ENCODE results near the gene DDX31.

DDX31 gene

GRCh38 chr9:132671620-132672412 lies 2.0 kb upstream of the DDX31 start:
- no peak for DNase-seq (ENCODE audit: extremely low read depth, insufficient read length)
- Histone ChIP-seq H3K36me3 (ENCODE audit: control insufficient read depth, insufficient read depth, low read length) (no peaks in the 10 kb centered on the region), H3K4me3 (replicated peaks; ENCODE audit: low read depth, low read length) (peak overlapping the region; percentile 96), H3K27me3 (replicated peaks; ENCODE audit: control insufficient read depth, insufficient read depth, low read length) (no peaks in the 10 kb centered on the region)
- no peak for TF ChIP-seq CTCF (IDR thresholded peaks at IDR 0.05; ENCODE audit: insufficient read depth, low read length, poor library complexity, severe bottlenecking)

GRCh38 chr9:132670457-132671391 lies 941 bp upstream of the DDX31 start, which contains the start of gene GTF3C4:
TSS of gene GTF3C4 (plus strand) at chr9:132670464. CDS start at chr9:132670599, 135 bp downstream.
- H3K36me3 ChIP-seq (ENCODE audit: control insufficient read depth, insufficient read depth, low read length) = no peaks in the 10 kb centered on the region
- TF ChIP-seq CTCF (IDR thresholded peaks at IDR 0.05; ENCODE audit: insufficient read depth, low read length, poor library complexity, severe bottlenecking) = no peak
- peak; percentile 70 for DNase-seq (ENCODE audit: extremely low read depth, insufficient read length)
- H3K4me3 ChIP-seq (replicated peaks; ENCODE audit: low read depth, low read length) = peak within 1 kb of the TSS; percentile 96
- no peaks in the 10 kb centered on the region for H3K27me3 ChIP-seq (replicated peaks; ENCODE audit: control insufficient read depth, insufficient read depth, low read length)

- no peaks in the 10 kb centered on the region for H3K36me3 ChIP-seq (ENCODE audit: control insufficient read depth, insufficient read depth, low read length)
- H3K4me3 ChIP-seq (replicated peaks; ENCODE audit: low read depth, low read length) = peak overlapping the region; percentile 96
- no peak for TF ChIP-seq CTCF (IDR thresholded peaks at IDR 0.05; ENCODE audit: insufficient read depth, low read length, poor library complexity, severe bottlenecking)
- DNase-seq (ENCODE audit: extremely low read depth, insufficient read length) = no peak
- no peaks in the 10 kb centered on the region for H3K27me3 ChIP-seq (replicated peaks; ENCODE audit: control insufficient read depth, insufficient read depth, low read length)
These were observed 475 bp downstream of the DDX31 start for GRCh38 chr9:132669319-132669697.

- TF ChIP-seq CTCF (IDR thresholded peaks at IDR 0.05; ENCODE audit: insufficient read depth, low read length, poor library complexity, severe bottlenecking) = no peak
- H3K36me3 ChIP-seq (ENCODE audit: control insufficient read depth, insufficient read depth, low read length) = peaks cover 8% of the 10 kb centered on the region
These were observed 5.9 kb downstream of the DDX31 start for GRCh38 chr9:132663851-132664250.

GRCh38 chr9:132663117-132663516 lies 6.7 kb downstream of the DDX31 start:
- no peak for TF ChIP-seq CTCF (IDR thresholded peaks at IDR 0.05; ENCODE audit: insufficient read depth, low read length, poor library complexity, severe bottlenecking)
- Histone ChIP-seq H3K36me3 (ENCODE audit: control insufficient read depth, insufficient read depth, low read length) (peaks cover 10% of the 10 kb centered on the region), H3K4me3 (replicated peaks; ENCODE audit: low read depth, low read length) (no peak overlapping the region), H3K27me3 (replicated peaks; ENCODE audit: control insufficient read depth, insufficient read depth, low read length) (no peaks in the 10 kb centered on the region)
- no peak for DNase-seq (ENCODE audit: extremely low read depth, insufficient read length)

More at GRCh38 chr9:132663851-132664250, 5.9 kb downstream of the DDX31 start:
- Histone ChIP-seq H3K4me3 (replicated peaks; ENCODE audit: low read depth, low read length) (no peak overlapping the region), H3K27me3 (replicated peaks; ENCODE audit: control insufficient read depth, insufficient read depth, low read length) (no peaks in the 10 kb centered on the region)
- DNase-seq (ENCODE audit: extremely low read depth, insufficient read length) = no peak

All from GM06990 (cell line).